NCI-H1105 treated with DMSO at 0.1 percent for 48 hours (cell line): ENCODE data around the gene ARMH4.

Experiments
- DNase-seq: peaks from one replicate; lab custom pipeline; 2025; lab: John Stamatoyannopoulos, UW

Gene ARMH4

GRCh38 chr14:58055497-58056010 is 96.5 kb downstream of the ARMH4 start:
- DNase-seq = no peak

- no peak for DNase-seq
Observed at GRCh38 chr14:58054100-58054499, 97.9 kb downstream of the ARMH4 start.

- no peak for DNase-seq
Observed at GRCh38 chr14:58048219-58048618, 103.8 kb downstream of the ARMH4 start.

- no peak for DNase-seq
Observed at GRCh38 chr14:58027904-58028303, 124.1 kb downstream of the ARMH4 start.

- no peak for DNase-seq
Observed at GRCh38 chr14:58026967-58027366, 125.0 kb downstream of the ARMH4 start.

- no peak for DNase-seq
Observed at GRCh38 chr14:58026219-58026618, 125.8 kb downstream of the ARMH4 start.

- no peak for DNase-seq
Observed at GRCh38 chr14:58014778-58015177, 137.2 kb downstream of the ARMH4 start.

GRCh38 chr14:58002618-58003017 is 149.4 kb downstream of the ARMH4 start:
- DNase-seq = no peak

GRCh38 chr14:57999979-58000378 is 152.0 kb downstream of the ARMH4 start:
- DNase-seq = no peak

GRCh38 chr14:57999471-57999870 is 152.5 kb downstream of the ARMH4 start:
- DNase-seq = no peak

- DNase-seq = no peak
Observed at GRCh38 chr14:57998766-57999165, 153.2 kb downstream of the ARMH4 start.

GRCh38 chr14:57991353-57991752 is 160.7 kb downstream of the ARMH4 start:
- DNase-seq = no peak

GRCh38 chr14:57988445-57988844 is 163.6 kb downstream of the ARMH4 start:
- no peak for DNase-seq

- no peak for DNase-seq
Observed at GRCh38 chr14:57987596-57988300, 164.3 kb downstream of the ARMH4 start.

- DNase-seq = no peak
Observed at GRCh38 chr14:57987051-57987450, 165.0 kb downstream of the ARMH4 start.

GRCh38 chr14:57982804-57983634 is 169.0 kb downstream of the ARMH4 start:
- DNase-seq = peak; percentile 95

GRCh38 chr14:57981817-57982560 is 170.0 kb downstream of the ARMH4 start:
- DNase-seq = peak; percentile 53

GRCh38 chr14:57979376-57980048 is 172.5 kb downstream of the ARMH4 start:
- DNase-seq = no peak

GRCh38 chr14:57976701-57977100 is 175.3 kb downstream of the ARMH4 start:
- DNase-seq = no peak

GRCh38 chr14:57974896-57975295 is 177.1 kb downstream of the ARMH4 start:
- DNase-seq = no peak

- DNase-seq = peak; percentile 5
Observed at GRCh38 chr14:57970594-57970993, 181.4 kb downstream of the ARMH4 start.

GRCh38 chr14:57970175-57970574 is 181.8 kb downstream of the ARMH4 start:
- DNase-seq = no peak
